HepG2 (cell line): ENCODE data around the gene NOTUM. TPM values are rescaled to one million over a fixed set of nuclear protein-coding genes. Genes with fewer than 3 reads are reported as not detected.

ENCODE experiments used
- ATM ChIP-seq: fragments of 450-650 bp; IDR thresholded peaks from 2 replicates; pipeline ENCODE4 v1.7.1; 2017; ENCODE audit warnings: mild to moderate bottlenecking, borderline replicate concordance
- ERF ChIP-seq: IDR thresholded peaks from 2 replicates; pipeline ENCODE4 v1.6.1; 2018; ENCODE audit warnings: missing biosample characterization, missing genetic modification reagents
- FOXK1 ChIP-seq: sonication (generic); formaldehyde crosslinking; IDR thresholded peaks from 2 replicates; pipeline ENCODE4 v1.4.0; 2020; ENCODE audit warnings: low read depth, missing genetic modification reagents, borderline replicate concordance
- JDP2 ChIP-seq: sonication (generic); formaldehyde crosslinking; IDR thresholded peaks from 2 replicates; pipeline ENCODE4 v1.8.1; 2022; ENCODE audit warnings: missing genetic modification reagents, borderline replicate concordance
- TBX2 ChIP-seq: sonication (generic); formaldehyde crosslinking; IDR thresholded peaks from 2 replicates; pipeline ENCODE4 v1.5.0; 2020; ENCODE audit warnings: missing genetic modification reagents, mild to moderate bottlenecking, borderline replicate concordance
- THYN1 ChIP-seq: sonication (generic); formaldehyde crosslinking; IDR thresholded peaks from 2 replicates; pipeline ENCODE4 v1.8.1; 2023; ENCODE audit warnings: low read depth, mild to moderate bottlenecking, moderate library complexity, missing genetic modification reagents, borderline replicate concordance
- TRIM22 ChIP-seq: fragments of 450-650 bp; IDR thresholded peaks from 2 replicates; pipeline ENCODE4 v1.6.1; 2017
- ZHX1 ChIP-seq: sonication (generic); formaldehyde crosslinking; IDR thresholded peaks from 2 replicates; pipeline ENCODE4 v1.8.1; 2022; ENCODE audit warnings: low read depth, mild to moderate bottlenecking, missing genetic modification reagents
- ZNF318 ChIP-seq: sonication (generic); formaldehyde crosslinking; IDR thresholded peaks from 2 replicates; pipeline ENCODE4 v1.4.0; 2020; ENCODE audit warnings: mild to moderate bottlenecking, missing genetic modification reagents
- ZNF550 ChIP-seq: sonication (generic); formaldehyde crosslinking; IDR thresholded peaks from 2 replicates; pipeline ENCODE4 v1.4.0; 2020; ENCODE audit warnings: mild to moderate bottlenecking, missing genetic modification reagents, borderline replicate concordance
- ZNF567 ChIP-seq: sonication (generic); formaldehyde crosslinking; IDR thresholded peaks from 2 replicates; pipeline ENCODE4 v1.8.1; 2023; ENCODE audit warnings: mild to moderate bottlenecking, missing genetic modification reagents, borderline replicate concordance
- ZNF883 ChIP-seq: sonication (generic); formaldehyde crosslinking; IDR thresholded peaks from 2 replicates; pipeline ENCODE4 v1.5.1; 2020; ENCODE audit warnings: mild to moderate bottlenecking, missing genetic modification reagents; ENCODE audit errors: not compliant biosample characterization
- polyA plus RNA-seq, 8 experiments: library from polyadenylated mRNA; depleted of rRNA in 3 of 8; stranded (reverse) in 7 of 8; unstranded in 1 of 8; fragments of >200 nt; fragmentation: Illumina TruSeq in 4 of 8; extraction: Trizol in 4 of 8; gene quantifications; 2 replicates each; pipeline versions ENCODE4 v1.2.1 to v1.2.3, GENCODE V29; 2011 to 2016; ENCODE audit warnings: low read depth in 4 of 8, missing spikeins in 1 of 8, mixed read lengths in 1 of 8; ENCODE audit not compliant: insufficient read depth in 1 of 8
- total RNA-seq, 5 experiments: library from RNA; depleted of rRNA; stranded (reverse); fragments of >200 nt; fragmentation: Illumina TruSeq; extraction: Trizol; gene quantifications; 2 replicates each; pipeline ENCODE4 v1.2.3, GENCODE V29; 2016; ENCODE audit warnings: low read depth in 1 of 5

The NOTUM gene
- total and polyA plus RNA-seq, 2 of the 13 experiments (the other 11 are each of a cell fraction or from before 2014, with no cell fraction given), result 150 to 160 TPM

- TF ChIP-seq ZHX1, result no peak
- no peak for TF ChIP-seq ERF (CRISPR knock-in tag)
- no peak for TF ChIP-seq ATM
- no peak for TF ChIP-seq JDP2
- TF ChIP-seq FOXK1 (CRISPR knock-in tag), result 0 out of 2 replicates have a peak, but pooled peaks have one; percentile 12
- TF ChIP-seq ZNF567 (CRISPR knock-in tag), result no peak
- TF ChIP-seq THYN1 (CRISPR knock-in tag), result no peak
- TF ChIP-seq ZNF550 (CRISPR knock-in tag), result no peak
- peak; percentile 15; the same call in 1 of the 2 replicates for TF ChIP-seq TBX2 (CRISPR knock-in tag)
- peak; percentile 34 for TF ChIP-seq ZNF883 (CRISPR knock-in tag)
- TF ChIP-seq TRIM22, result no peak
- TF ChIP-seq ZNF318, result no peak
Observed at GRCh38 chr17:81961521-81962498, 823 bp upstream of the NOTUM start (continued).
